HG03442 (cell line): ENCODE measurements around the gene TTC34.
"Not testable (repeated sequence)": the region's sequence is repeated elsewhere in the genome, so short reads cannot be mapped to it uniquely, and the experiment has no call there.

Experiments used
- ATAC-seq: cut with Tn5 transposase; IDR thresholded peaks from one replicate; pipeline ENCODE4 v1.9.1; 2021; ENCODE audit warnings: mild to moderate bottlenecking, moderate library complexity; ENCODE audit not compliant: unreplicated experiment

Gene TTC34

GRCh38 chr1:2685671-2686070 is 115.8 kb downstream of the TTC34 start:
- not testable (repeated sequence) for ATAC-seq

GRCh38 chr1:2684878-2685277 is 116.6 kb downstream of the TTC34 start:
- ATAC-seq: not testable (repeated sequence)

- ATAC-seq: not testable (repeated sequence)
Observed at GRCh38 chr1:2684000-2684399, 117.5 kb downstream of the TTC34 start.

- ATAC-seq: not testable (repeated sequence)
Observed at GRCh38 chr1:2683321-2683741, 118.2 kb downstream of the TTC34 start.

- not testable (repeated sequence) for ATAC-seq
Observed at GRCh38 chr1:2682879-2683278, 118.6 kb downstream of the TTC34 start.

GRCh38 chr1:2676726-2677125 is 124.8 kb downstream of the TTC34 start:
- ATAC-seq: not testable (repeated sequence)

- ATAC-seq: not testable (repeated sequence)
Observed at GRCh38 chr1:2671656-2672055, 129.8 kb downstream of the TTC34 start.

- ATAC-seq: not testable (repeated sequence)
Observed at GRCh38 chr1:2659806-2660205, 141.7 kb downstream of the TTC34 start.

- ATAC-seq: not testable (repeated sequence)
Observed at GRCh38 chr1:2657909-2658308, 143.6 kb downstream of the TTC34 start.

- ATAC-seq: not testable (repeated sequence)
Observed at GRCh38 chr1:2657124-2657523, 144.4 kb downstream of the TTC34 start.

- not testable (repeated sequence) for ATAC-seq
Observed at GRCh38 chr1:2655598-2656434, 145.7 kb downstream of the TTC34 start.

GRCh38 chr1:2654443-2654948 is 147.0 kb downstream of the TTC34 start:
- not testable (repeated sequence) for ATAC-seq

- ATAC-seq: not testable (repeated sequence)
Observed at GRCh38 chr1:2653741-2654442, 147.6 kb downstream of the TTC34 start.

GRCh38 chr1:2652926-2653571 is 148.4 kb downstream of the TTC34 start:
- not testable (repeated sequence) for ATAC-seq

GRCh38 chr1:2652152-2652925 is 149.2 kb downstream of the TTC34 start:
- not testable (repeated sequence) for ATAC-seq

- no peak for ATAC-seq
Observed at GRCh38 chr1:2650967-2651645, 150.4 kb downstream of the TTC34 start.

GRCh38 chr1:2646837-2647236 is 154.7 kb downstream of the TTC34 start:
- no peak for ATAC-seq

GRCh38 chr1:2645776-2646175 is 155.7 kb downstream of the TTC34 start:
- no peak for ATAC-seq

- ATAC-seq: no peak
Observed at GRCh38 chr1:2645143-2645542, 156.3 kb downstream of the TTC34 start.

- no peak for ATAC-seq
Observed at GRCh38 chr1:2644591-2645101, 156.8 kb downstream of the TTC34 start.
